HG02870 (cell line): ENCODE measurements around the gene STAT1.
"Not testable (repeated sequence)": the region's sequence is repeated elsewhere in the genome, so short reads cannot be mapped to it uniquely, and the experiment has no call there.

Experiments used
- ATAC-seq: cut with Tn5 transposase; IDR thresholded peaks from one replicate; pipeline ENCODE4 v1.9.1; 2021; ENCODE audit warnings: mild to moderate bottlenecking, moderate library complexity; ENCODE audit not compliant: unreplicated experiment

STAT1 gene

DNA sequence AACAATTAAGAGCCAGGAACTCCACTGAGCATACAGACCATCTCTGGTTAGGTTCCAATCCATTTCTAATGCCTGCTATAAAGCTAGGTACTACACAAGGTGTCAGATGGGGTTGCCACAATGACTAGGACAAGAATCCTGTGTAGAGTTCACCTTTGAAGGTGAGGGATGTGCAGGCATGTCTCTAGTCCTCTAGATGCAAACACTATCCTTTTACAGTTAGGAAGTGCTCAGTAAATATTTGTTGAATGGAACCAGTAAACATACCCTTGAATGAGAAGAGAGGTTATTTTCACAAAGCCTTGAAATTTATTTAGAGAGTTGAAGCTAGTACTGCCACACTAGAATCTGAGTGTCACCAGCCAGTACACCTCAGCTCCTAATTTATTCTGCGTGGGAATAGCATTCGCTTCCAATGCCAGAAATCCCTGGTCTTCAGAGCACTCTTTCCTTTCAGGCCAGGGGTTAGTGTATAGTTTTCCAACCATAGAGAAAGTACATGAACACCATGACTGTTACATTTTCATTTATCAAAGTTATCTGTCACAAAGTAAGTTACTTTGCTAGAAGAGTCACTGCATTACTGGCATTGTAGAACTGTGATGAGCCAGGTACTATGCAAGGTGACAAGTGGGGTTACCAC is 48.3 kb downstream of the STAT1 start:
- ATAC-seq: no peak

DNA sequence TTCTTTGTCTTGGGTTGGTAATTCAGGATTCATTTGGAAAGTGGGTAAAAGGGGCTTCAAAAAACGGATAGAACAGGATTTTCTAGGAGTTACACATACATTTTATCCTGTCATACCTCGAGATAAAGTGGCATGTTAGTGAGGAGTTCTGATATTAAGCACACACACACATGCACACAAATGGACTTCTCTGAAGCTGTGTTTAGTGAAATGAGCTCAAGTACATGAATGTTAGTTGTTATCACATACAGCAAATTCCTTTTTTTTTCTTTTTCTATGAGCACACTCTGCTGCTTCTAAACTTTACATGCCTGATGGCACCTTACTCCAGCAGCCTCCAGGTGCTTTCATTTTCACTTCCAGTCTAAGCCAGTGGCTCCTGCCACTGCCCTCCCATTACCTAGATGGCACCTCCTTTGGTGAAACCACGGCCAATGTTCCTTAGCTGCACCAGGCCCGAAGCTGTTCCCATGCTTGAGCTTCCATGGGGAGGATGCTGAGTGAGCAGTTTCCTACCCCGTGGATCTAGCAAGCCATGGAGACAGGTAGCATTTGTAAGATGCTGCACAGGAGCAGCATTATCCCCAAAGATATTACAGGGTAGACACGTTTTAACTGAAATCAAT is 49.7 kb downstream of the STAT1 start:
- no peak for ATAC-seq

DNA sequence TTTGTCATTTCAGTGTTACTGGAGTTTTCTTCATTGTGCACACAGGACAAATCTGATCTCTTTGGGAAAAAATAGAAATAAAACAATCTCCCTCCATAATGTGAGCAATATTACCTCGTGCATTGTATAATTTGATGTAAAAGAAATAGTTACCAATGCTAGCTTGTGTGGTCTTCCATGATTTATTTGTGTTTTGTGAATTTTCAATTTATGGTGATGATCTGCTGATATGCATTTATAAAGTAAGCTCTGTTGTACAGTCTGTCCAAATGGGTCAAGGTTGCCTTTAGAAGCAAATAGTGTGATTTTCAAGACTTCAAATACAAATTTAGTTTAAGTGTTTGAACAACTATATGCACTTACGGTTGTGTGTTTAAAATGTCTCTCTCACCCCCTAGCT is 50.9 kb downstream of the STAT1 start:
- ATAC-seq: no peak

DNA sequence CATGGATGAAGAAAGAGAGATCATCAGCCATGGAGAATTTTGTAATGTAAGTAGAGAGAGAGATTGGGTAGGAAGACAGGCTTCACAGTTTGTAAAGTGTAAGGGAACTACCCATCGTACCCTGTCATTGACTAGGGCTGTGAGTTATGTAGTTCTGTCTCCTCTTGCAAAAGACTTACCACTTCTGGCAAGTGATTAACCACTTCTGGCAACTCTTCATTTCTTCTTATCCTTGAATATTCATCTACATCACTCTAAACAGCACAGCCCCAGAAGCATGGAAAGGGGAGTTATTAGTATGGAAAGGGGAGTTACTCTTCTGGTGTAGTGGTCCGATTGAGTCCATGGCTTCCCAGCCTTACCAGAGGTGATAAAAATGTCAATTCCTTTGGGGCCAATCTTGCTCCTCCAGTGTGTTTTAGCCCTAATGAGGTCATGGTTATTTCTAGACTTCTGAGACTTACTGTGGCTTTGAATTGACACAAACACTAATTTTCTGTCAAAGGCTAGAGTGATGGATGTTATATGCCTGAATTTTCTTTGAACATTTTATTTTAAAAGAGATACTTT is 52.0 kb downstream of the STAT1 start:
- no peak for ATAC-seq

- not testable (repeated sequence) for ATAC-seq
These were observed 52.9 kb downstream of the STAT1 start for GRCh38 chr2:190961117-190961516.

- ATAC-seq: no peak
These were observed 53.8 kb downstream of the STAT1 start for GRCh38 chr2:190959911-190960788.

DNA sequence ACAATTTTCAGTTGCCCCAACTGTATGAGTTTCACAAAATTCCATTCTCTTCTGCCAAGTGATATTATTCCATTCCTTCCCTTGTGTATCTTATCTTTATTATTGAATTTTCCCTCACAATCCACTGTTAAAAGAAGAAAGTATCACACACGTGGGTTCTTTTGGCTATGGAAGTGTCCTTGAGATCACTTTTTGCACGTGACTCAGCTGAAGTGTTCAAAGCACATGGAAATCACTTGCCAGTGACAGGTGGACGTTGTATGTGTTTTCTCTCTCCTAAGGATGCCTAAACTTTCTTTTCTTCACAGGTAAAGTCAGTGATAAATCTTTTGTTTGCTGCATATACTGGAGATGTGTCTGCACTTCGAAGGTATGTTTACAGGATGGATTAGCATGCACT is 60.7 kb downstream of the STAT1 start:
- no peak for ATAC-seq

DNA sequence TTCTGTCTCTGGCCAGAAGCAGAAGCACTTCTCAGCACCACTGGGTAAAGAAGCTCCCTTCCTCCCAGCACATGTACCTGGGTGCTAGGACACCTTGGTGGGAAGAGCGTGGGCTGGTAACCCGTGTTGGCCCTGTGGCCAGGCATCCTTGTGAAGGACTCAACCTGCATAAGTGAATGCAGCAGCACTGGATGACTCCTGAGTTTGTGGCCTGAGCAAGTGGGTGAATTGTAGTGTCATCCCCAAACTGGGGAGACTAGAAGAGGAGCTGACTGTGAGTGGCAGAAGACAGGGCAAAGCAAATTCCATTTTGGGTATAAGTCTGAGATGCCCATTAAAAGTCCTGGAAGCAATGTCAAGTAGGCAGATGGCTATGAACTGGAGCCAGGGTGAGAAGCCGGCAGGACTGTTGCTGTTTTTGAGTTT is 63.4 kb downstream of the STAT1 start:
- no peak for ATAC-seq

DNA sequence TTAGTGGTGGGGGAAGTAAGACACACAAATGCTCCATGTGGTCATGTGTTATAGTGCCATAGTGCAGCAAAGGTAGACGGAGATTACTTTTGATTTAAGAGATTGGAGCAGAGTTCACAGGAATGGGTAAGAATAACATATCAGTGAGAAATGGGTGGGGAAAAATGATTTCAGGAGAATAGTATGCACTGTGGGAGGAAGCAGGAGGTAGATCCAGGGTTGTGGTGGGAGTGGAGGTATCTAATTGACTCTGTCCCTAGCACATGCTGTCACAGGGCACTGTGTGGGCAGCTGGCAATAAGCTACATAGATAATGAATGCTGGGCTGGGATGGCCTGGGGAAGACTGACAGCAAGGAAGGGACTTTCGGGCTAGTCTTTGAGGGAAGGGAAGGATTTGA is 65.3 kb downstream of the STAT1 start:
- ATAC-seq: no peak

DNA sequence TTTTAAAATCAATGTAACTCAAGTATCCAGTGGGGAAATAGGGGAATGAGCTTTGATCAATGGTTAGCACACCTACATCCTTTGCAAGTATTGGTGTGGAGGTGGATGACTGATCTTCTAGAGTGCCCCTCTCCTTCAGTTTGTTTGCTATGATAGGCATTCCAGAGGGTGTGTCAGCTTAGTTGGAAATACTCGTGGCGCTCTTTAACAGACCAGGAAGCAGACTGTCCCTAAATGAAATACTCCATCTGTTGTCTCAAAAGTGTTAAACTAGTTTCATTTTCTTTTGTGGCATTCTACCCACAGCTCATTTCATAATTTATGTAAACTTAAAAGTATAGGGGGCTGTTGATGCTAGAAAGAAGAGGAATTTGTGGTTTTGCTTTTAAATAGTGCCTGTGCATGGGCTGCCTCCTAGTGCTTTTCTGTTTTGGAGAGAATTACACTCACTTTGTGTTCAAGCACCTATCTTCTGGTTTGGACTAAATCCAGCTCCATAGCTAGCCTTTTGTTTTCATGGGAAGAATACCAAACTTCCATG is 66.2 kb downstream of the STAT1 start:
- peak; percentile 79 for ATAC-seq

DNA sequence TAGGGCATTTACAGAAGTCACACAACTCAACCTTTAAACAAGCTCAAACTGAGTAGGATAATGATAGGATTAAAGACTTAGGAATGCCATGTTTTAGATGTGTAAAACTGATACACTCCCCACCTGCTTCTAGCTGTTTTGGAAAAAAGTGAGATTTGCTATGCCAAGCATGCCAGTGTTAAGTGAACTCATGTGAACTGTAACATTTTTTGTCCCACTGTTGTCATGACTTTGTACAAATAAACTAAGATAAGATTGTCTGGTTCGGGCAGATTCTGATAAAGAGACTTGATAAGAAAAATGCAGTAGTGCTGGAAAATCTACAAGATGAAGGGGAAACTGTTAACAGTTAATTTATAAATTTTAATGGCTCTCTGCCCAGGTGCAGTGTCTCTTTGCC is 66.8 kb downstream of the STAT1 start:
- no peak for ATAC-seq

- ATAC-seq: no peak
These were observed 70.3 kb downstream of the STAT1 start for GRCh38 chr2:190943706-190944105.

DNA sequence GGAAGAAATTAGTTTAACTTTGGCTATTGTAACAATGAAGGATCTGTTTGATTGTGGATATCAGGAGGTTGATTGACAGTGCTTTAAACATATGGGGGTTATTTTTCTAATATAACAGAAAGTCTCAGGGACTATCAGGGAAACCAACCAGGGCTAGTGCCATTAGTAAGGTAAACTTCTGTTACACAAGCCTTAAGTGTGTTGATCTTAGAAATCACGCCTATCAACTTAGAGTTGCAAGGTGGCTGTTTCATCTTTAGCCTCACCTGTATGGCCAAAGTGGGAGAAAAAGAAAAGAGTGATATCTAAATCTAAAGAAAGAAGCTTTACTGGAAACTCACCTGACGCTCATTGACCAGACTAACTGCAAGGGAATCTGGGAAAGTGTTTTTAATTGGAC is 71.3 kb downstream of the STAT1 start:
- no peak for ATAC-seq

- no peak for ATAC-seq
These were observed 72.4 kb downstream of the STAT1 start for GRCh38 chr2:190941571-190941970.

DNA sequence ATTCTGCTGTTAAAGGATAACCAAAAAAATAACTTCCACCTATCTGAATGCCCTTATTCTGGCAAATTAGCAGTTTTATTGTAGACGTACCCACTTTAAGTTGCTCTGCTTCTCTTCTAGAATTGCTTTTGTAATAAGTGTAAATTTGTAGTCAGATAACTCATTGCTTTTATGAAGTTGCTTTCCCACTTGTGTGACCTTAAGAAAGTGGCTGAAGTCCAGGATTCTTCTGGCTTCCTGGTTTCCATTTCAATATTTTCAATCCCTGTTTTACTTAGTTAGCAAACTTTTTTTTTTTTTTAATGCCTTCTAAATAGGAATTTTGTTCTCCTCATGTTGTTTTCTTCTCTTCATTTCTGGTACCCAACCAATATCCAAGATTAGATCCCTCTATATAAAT is 73.5 kb downstream of the STAT1 start:
- no peak for ATAC-seq

- ATAC-seq: no peak
These were observed 75.1 kb downstream of the STAT1 start for GRCh38 chr2:190938771-190939335.

GRCh38 chr2:190935054-190935453 is 78.9 kb downstream of the STAT1 start:
- ATAC-seq: no peak

- ATAC-seq: no peak
These were observed 80.6 kb downstream of the STAT1 start for GRCh38 chr2:190933361-190933760.

DNA sequence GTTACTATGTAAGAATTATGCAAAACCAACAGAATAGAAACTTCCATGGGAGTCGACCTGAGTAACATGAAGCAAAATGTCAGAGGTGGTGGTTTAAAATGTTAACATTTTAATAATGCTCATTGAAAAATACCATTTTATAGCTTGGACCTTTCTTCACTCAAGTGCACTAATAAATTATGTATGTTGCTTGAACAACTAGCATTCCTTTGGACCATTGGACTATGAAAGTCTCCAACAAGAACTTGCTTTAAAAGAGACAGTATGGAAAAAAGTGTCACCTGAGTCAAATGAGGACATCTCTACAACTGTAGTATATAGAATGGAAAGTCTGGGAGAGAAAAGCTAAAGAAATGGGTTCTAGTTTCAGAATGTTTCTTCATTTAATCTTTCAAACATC is 81.5 kb downstream of the STAT1 start:
- ATAC-seq: no peak

GRCh38 chr2:190930411-190930810 is 83.6 kb downstream of the STAT1 start:
- no peak for ATAC-seq

GRCh38 chr2:190929919-190930318 is 84.1 kb downstream of the STAT1 start:
- ATAC-seq: no peak
